Suprapubic skin (tissue), 4 donors: ENCODE results near the gene CMTM7. TPM values are rescaled to one million over a fixed set of nuclear protein-coding genes. Genes with fewer than 3 reads are reported as not detected.

Source experiments
- DNase-seq, 2 donors: peaks; one replicate each; pipeline ENCODE4 v3.0.0-alpha.2; 2019; ENCODE audit warnings: low spot score in 2 of 2
- H3K27ac ChIP-seq: fragments of 200-600 bp; sonication (generic); one replicate; pipeline ENCODE4 v1.5.1; 2019
- H3K27me3 ChIP-seq: fragments of 200-600 bp; sonication (generic); one replicate; pipeline ENCODE4 v1.5.1; 2019
- H3K36me3 ChIP-seq: fragments of 200-600 bp; sonication (generic); one replicate; pipeline ENCODE4 v1.5.1; 2019
- H3K4me1 ChIP-seq: fragments of 200-600 bp; sonication (generic); one replicate; pipeline ENCODE4 v1.5.1; 2019
- H3K4me3 ChIP-seq: fragments of 200-600 bp; sonication (generic); one replicate; pipeline ENCODE4 v1.5.1; 2019; ENCODE audit warnings: mild to moderate bottlenecking
- H3K9me3 ChIP-seq: fragments of 200-600 bp; sonication (generic); one replicate; pipeline ENCODE4 v1.5.1; 2019
- EP300 ChIP-seq: sonication (generic); formaldehyde crosslinking; IDR thresholded peaks from one replicate; pipeline ENCODE4 v1.6.1; 2017; ENCODE audit warnings: antibody characterized with exemption
- POLR2A ChIP-seq, 2 donors: fragments of 450-650 bp; IDR thresholded peaks; one replicate each; pipeline ENCODE4 v1.6.1; 2017; ENCODE audit warnings: antibody characterized with exemption in 2 of 2, mild to moderate bottlenecking in 2 of 2, moderate library complexity in 2 of 2
- POLR2AphosphoS5 ChIP-seq, 3 donors: sonication (generic); formaldehyde crosslinking; IDR thresholded peaks; one replicate each; pipeline ENCODE4 v1.6.1; 2017; ENCODE audit warnings: antibody characterized with exemption in 3 of 3
- WGBS: methylation state at CpG from one replicate; pipeline ENCODE4 v1.1.5; 2018; 5-methylcytosine and 5-hydroxymethylcytosine counted together
- total RNA-seq, 4 donors: library from RNA; depleted of rRNA; stranded (reverse); fragments of >200 nt; gene quantifications; one replicate each; pipeline ENCODE4 v1.1.0, GENCODE V29; 2016
- TF ChIP-seq, protein P1 (sequence below), 2 donors: fragments of 200-600 bp in 1 of 2; fragments of 450-650 bp in 1 of 2; sonication (generic) in 1 of 2; IDR thresholded peaks; one replicate each; pipeline ENCODE4 v1.5.1; 2016 to 2019; ENCODE audit warnings: antibody characterized with exemption in 2 of 2, mild to moderate bottlenecking in 1 of 2, moderate library complexity in 1 of 2

CMTM7 gene
- total RNA-seq, 4 donors from 2014 or later = 7.5 to 14.7 (median 10.9) TPM

- DNase-seq = no peak
- no peak for TF ChIP-seq POLR2AphosphoS5 (IDR thresholded peaks at IDR 0.05)
- no peak for TF ChIP-seq EP300
- Histone ChIP-seq H3K36me3 (no peaks in the 10 kb centered on the region), H3K27me3 (no peaks in the 10 kb centered on the region), H3K4me3 (no peak overlapping the region), H3K9me3 (no peaks in the 10 kb centered on the region), H3K27ac (no peak overlapping the region), H3K4me1 (peaks cover 16% of the 10 kb centered on the region)
- 66% methylated on average over 3 of the region's 3 CpGs for WGBS
Measured at GRCh38 chr3:32493437-32494414, 102.1 kb downstream of the CMTM7 start.

DNA sequence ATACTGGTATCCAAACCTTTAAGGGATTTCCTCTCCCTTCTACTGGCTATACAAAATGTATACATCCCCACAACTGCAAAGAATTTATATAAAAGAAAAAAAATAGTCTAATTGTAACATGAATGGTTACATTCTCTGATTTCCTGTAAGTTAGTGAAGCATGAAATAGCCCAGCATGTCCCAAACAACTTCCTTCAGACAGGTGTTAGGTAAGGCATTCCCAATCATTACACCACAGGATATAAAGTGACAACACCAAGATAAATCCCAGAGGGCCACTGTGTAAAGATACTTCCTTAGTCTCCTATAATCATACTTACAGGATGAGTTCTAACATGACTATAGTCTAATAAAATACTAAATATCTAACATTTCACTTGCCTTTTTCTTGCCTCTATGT is 103.4 kb downstream of the CMTM7 start:
- Histone ChIP-seq H3K4me3 (no peak overlapping the region), H3K36me3 (no peaks in the 10 kb centered on the region), H3K27me3 (no peaks in the 10 kb centered on the region), H3K4me1 (peaks cover 16% of the 10 kb centered on the region), H3K9me3 (no peaks in the 10 kb centered on the region), H3K27ac (no peak overlapping the region)
- no peak for DNase-seq
- TF ChIP-seq, protein P1, sequence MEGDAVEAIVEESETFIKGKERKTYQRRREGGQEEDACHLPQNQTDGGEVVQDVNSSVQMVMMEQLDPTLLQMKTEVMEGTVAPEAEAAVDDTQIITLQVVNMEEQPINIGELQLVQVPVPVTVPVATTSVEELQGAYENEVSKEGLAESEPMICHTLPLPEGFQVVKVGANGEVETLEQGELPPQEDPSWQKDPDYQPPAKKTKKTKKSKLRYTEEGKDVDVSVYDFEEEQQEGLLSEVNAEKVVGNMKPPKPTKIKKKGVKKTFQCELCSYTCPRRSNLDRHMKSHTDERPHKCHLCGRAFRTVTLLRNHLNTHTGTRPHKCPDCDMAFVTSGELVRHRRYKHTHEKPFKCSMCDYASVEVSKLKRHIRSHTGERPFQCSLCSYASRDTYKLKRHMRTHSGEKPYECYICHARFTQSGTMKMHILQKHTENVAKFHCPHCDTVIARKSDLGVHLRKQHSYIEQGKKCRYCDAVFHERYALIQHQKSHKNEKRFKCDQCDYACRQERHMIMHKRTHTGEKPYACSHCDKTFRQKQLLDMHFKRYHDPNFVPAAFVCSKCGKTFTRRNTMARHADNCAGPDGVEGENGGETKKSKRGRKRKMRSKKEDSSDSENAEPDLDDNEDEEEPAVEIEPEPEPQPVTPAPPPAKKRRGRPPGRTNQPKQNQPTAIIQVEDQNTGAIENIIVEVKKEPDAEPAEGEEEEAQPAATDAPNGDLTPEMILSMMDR (IDR thresholded peaks at IDR 0.05) = no peak
- no peak for TF ChIP-seq POLR2A (IDR thresholded peaks at IDR 0.05)
- TF ChIP-seq POLR2AphosphoS5 (IDR thresholded peaks at IDR 0.05) = no peak
- TF ChIP-seq EP300 = no peak

GRCh38 chr3:32495609-32496008 is 104.0 kb downstream of the CMTM7 start:
- Histone ChIP-seq H3K36me3 (no peaks in the 10 kb centered on the region), H3K9me3 (no peaks in the 10 kb centered on the region), H3K4me1 (peaks cover 17% of the 10 kb centered on the region), H3K27me3 (no peaks in the 10 kb centered on the region), H3K4me3 (no peak overlapping the region), H3K27ac (no peak overlapping the region)
- 70% methylated on average over 2 of the region's 2 CpGs for WGBS
- TF ChIP-seq POLR2AphosphoS5 (IDR thresholded peaks at IDR 0.05) (no peak), EP300 (no peak), POLR2A (IDR thresholded peaks at IDR 0.05) (no peak)
- TF ChIP-seq, protein P1 (IDR thresholded peaks at IDR 0.05) = no peak
- DNase-seq = no peak

DNA sequence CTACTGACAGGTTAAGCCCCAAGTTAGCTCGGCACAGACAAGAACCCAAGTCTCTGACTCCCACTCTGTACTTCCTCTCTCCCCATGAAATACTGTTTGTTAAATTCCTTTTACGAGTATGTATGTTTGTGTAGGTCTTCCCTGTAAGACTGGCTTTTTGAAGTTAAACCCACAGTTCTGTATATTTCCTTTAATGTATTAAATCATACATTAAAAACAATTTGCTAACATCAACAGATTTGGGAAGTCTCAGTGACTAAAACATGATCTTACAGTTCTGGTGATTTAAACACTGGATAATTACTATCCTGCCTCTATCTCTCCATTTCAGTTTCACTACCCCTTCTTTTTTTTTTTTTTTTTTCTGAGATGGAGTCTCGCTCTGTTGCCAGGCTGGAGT is 106.6 kb downstream of the CMTM7 start:
- 89% methylated on average over 3 of the region's 3 CpGs for WGBS
- Histone ChIP-seq H3K27me3 (no peaks in the 10 kb centered on the region), H3K4me3 (no peak overlapping the region), H3K36me3 (no peaks in the 10 kb centered on the region), H3K4me1 (peaks cover 13% of the 10 kb centered on the region), H3K9me3 (no peaks in the 10 kb centered on the region), H3K27ac (no peak overlapping the region)
- no peak for DNase-seq
- TF ChIP-seq POLR2AphosphoS5 (IDR thresholded peaks at IDR 0.05) (no peak), POLR2A (IDR thresholded peaks at IDR 0.05) (no peak), EP300 (no peak)
- TF ChIP-seq, protein P1 (IDR thresholded peaks at IDR 0.05) = no peak

DNA sequence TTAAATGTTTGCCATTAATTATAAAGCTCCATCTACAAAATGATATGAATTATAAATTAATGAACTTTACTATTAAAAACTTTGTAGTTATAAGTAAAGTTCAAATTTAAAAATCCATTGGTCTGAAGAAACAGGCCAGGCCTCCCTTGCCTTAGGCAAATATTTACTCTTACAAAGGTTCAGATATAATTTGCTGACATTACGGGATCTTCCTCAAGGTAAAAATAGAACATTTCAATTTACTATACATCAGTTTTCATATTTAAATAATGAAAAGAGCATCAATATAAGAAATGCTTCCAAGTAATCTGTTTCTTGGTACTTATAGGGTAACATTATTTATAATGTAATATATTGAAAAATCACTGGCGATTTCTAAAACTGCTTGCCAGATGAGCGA is 107.3 kb downstream of the CMTM7 start:
- Histone ChIP-seq H3K36me3 (no peaks in the 10 kb centered on the region), H3K27me3 (no peaks in the 10 kb centered on the region), H3K9me3 (no peaks in the 10 kb centered on the region), H3K27ac (no peak overlapping the region), H3K4me1 (peaks cover 13% of the 10 kb centered on the region), H3K4me3 (no peak overlapping the region)
- TF ChIP-seq EP300 = no peak
- no peak for TF ChIP-seq POLR2A (IDR thresholded peaks at IDR 0.05)
- TF ChIP-seq POLR2AphosphoS5 (IDR thresholded peaks at IDR 0.05) = no peak
- TF ChIP-seq, protein P1 (IDR thresholded peaks at IDR 0.05) = no peak
- no peak for DNase-seq
- 90% methylated on average over 3 of the region's 3 CpGs for WGBS
